Left cardiac atrium (tissue), 4 donors: ENCODE measurements around the gene CD34. TPM values are rescaled to one million over a fixed set of nuclear protein-coding genes. Genes with fewer than 3 reads are reported as not detected.
A peak's percentile ranks its signal among the peaks of the same experiment; 100 is the strongest.

Experiments
- ATAC-seq, 2 donors: fragments of 200-7000 bp; cut with Tn5 transposase; one replicate each; pipeline ENCODE4 v1.9.1; 2020; ENCODE audit warnings: mild to moderate bottlenecking in 2 of 2, moderate library complexity in 2 of 2
- DNase-seq: peaks from one replicate; pipeline ENCODE4 v3.0.0-alpha.2; 2020
- intact Hi-C, 2 donors: fragments of 100-400 bp; cut with DNase I; formaldehyde crosslinking; loops; one replicate each; pipeline versions ENCODE4 v1.14.1 to v1.15.1; 2022 to 2023
- total RNA-seq, 2 donors: library from RNA; stranded (reverse); fragmentation: NEBNext Ultra II Directional; extraction: Animal tissue kit (Norgen Biotek cat#: 25700); gene quantifications; one replicate each; pipeline ENCODE4 v1.2.1, GENCODE V29; 2021
- donor health status: DM: no; HTN: yes; CAD: no.
- donor health status: DM: no; HTN: yes; CAD: no; lungs with severe emphysema.
- donor health status: DM: yes; HTN: yes; CAD: no.
- donor health status: Dilated cardiomyopathy.

The CD34 gene
- total RNA-seq, 2 donors from 2014 or later: 101 to 115 TPM

- peak; percentile 32 to 80 for ATAC-seq
- DNase-seq: peak; percentile 85
- intact Hi-C loops: no loop called here
Measured at GRCh38 chr1:207848234-207848633, 62.7 kb downstream of the CD34 start.

- DNase-seq: no peak
- no peak for ATAC-seq
- intact Hi-C loops: no loop called here
Measured at GRCh38 chr1:207847116-207847515, 63.8 kb downstream of the CD34 start.

GRCh38 chr1:207845109-207845508 lies 65.8 kb downstream of the CD34 start:
- intact Hi-C loops: no loop called here
- DNase-seq (no peak), ATAC-seq (peak in 1 of 2 donors; percentile 7)

GRCh38 chr1:207844371-207844770 lies 66.6 kb downstream of the CD34 start:
- DNase-seq (no peak), ATAC-seq (peak in 1 of 2 donors; percentile 65)
- intact Hi-C loops: no loop called here

GRCh38 chr1:207842506-207842905 lies 68.4 kb downstream of the CD34 start:
- DNase-seq: no peak
- ATAC-seq: no peak
- intact Hi-C loops: no loop called here

- DNase-seq (no peak), ATAC-seq (no peak)
- intact Hi-C loops: no loop called here
Measured at GRCh38 chr1:207841901-207842300, 69.0 kb downstream of the CD34 start.

GRCh38 chr1:207841293-207841692 lies 69.6 kb downstream of the CD34 start:
- ATAC-seq (no peak), DNase-seq (no peak)
- intact Hi-C loops: no loop called here

GRCh38 chr1:207840380-207840779 lies 70.5 kb downstream of the CD34 start:
- intact Hi-C loops: no loop called here
- no peak for ATAC-seq

GRCh38 chr1:207839083-207839413 lies 71.9 kb downstream of the CD34 start:
- no peak for ATAC-seq
- intact Hi-C loops: no loop called here
- DNase-seq: no peak

More at GRCh38 chr1:207840380-207840779, 70.5 kb downstream of the CD34 start:
- DNase-seq: no peak

- peak; percentile 86 to 90 for ATAC-seq
- peak; percentile 78 for DNase-seq
- intact Hi-C loops: no loop called here
Measured at GRCh38 chr1:207838156-207839082, 72.5 kb downstream of the CD34 start.

GRCh38 chr1:207837673-207838072 lies 73.3 kb downstream of the CD34 start:
- intact Hi-C loops: no loop called here

GRCh38 chr1:207836591-207837347 lies 74.2 kb downstream of the CD34 start:
- no peak for DNase-seq
- ATAC-seq: peak in 1 of 2 donors; percentile 4
- intact Hi-C loops: no loop called here

More at GRCh38 chr1:207837673-207838072, 73.3 kb downstream of the CD34 start:
- ATAC-seq (no peak), DNase-seq (no peak)

- ATAC-seq (no peak), DNase-seq (no peak)
- intact Hi-C loops: no loop called here
Measured at GRCh38 chr1:207835958-207836357, 75.0 kb downstream of the CD34 start.

- intact Hi-C loops: no loop called here
- ATAC-seq: no peak
- no peak for DNase-seq
Measured at GRCh38 chr1:207833956-207834660, 76.8 kb downstream of the CD34 start.

- no peak for ATAC-seq
- DNase-seq: no peak
- intact Hi-C loops: no loop called here
Measured at GRCh38 chr1:207833381-207833780, 77.5 kb downstream of the CD34 start.

- ATAC-seq (no peak), DNase-seq (no peak)
- intact Hi-C loops: no loop called here
Measured at GRCh38 chr1:207832796-207833195, 78.1 kb downstream of the CD34 start.

GRCh38 chr1:207831517-207832327 lies 79.2 kb downstream of the CD34 start:
- intact Hi-C loops: no loop called here
- DNase-seq: no peak
- peak in 1 of 2 donors; percentile 53 for ATAC-seq
